Neuronal stem cell (in vitro differentiated cells): ENCODE data around the gene AUTS2.
A peak's percentile ranks its signal among the peaks of the same experiment; 100 is the strongest.

Experiments used
- DNase-seq: peaks from one replicate; pipeline ENCODE4 v3.0.0-alpha.2; 2013; ENCODE audit warnings: low spot score
- H2AFZ ChIP-seq: one replicate; pipeline ENCODE4 v1.6.1; 2013; ENCODE audit warnings: mild to moderate bottlenecking, low read length, inconsistent platforms
- H2AK5ac ChIP-seq: 2 replicates; pipeline ENCODE4 v1.6.1; 2013; ENCODE audit warnings: low read depth, mild to moderate bottlenecking, inconsistent platforms, low read length, moderate library complexity, mixed read lengths
- H2BK120ac ChIP-seq: 2 replicates; pipeline ENCODE4 v1.6.1; 2013; ENCODE audit warnings: low read depth, mild to moderate bottlenecking, inconsistent platforms, low read length, moderate library complexity, mixed read lengths
- H2BK12ac ChIP-seq: one replicate; pipeline ENCODE4 v1.6.1; 2013; ENCODE audit warnings: low read length, inconsistent platforms
- H2BK15ac ChIP-seq: 2 replicates; pipeline ENCODE4 v1.6.1; 2013; ENCODE audit warnings: mild to moderate bottlenecking, low read length, inconsistent platforms, mixed read lengths
- H2BK5ac ChIP-seq: one replicate; pipeline ENCODE4 v1.6.1; 2013; ENCODE audit warnings: inconsistent platforms, mild to moderate bottlenecking, low read length, moderate library complexity
- H3K14ac ChIP-seq: one replicate; pipeline ENCODE4 v1.6.1; 2013; ENCODE audit warnings: low read length, inconsistent platforms
- H3K18ac ChIP-seq: 2 replicates; pipeline ENCODE4 v1.6.1; 2013; ENCODE audit warnings: low read length, inconsistent platforms
- H3K23ac ChIP-seq: 2 replicates; pipeline ENCODE4 v1.6.1; 2013; ENCODE audit warnings: low read depth, mild to moderate bottlenecking, mixed read lengths, low read length, inconsistent platforms; ENCODE audit not compliant: poor library complexity
- H3K27ac ChIP-seq: replicated peaks from 3 replicates; pipeline ENCODE4 v1.5.1; 2013; ENCODE audit warnings: low read length, inconsistent platforms
- H3K27me3 ChIP-seq, 3 experiments: 2 replicates each; pipeline ENCODE4 v1.6.1; 2013; ENCODE audit warnings: low read length in 3 of 3, mild to moderate bottlenecking in 2 of 3, inconsistent platforms in 1 of 3, low read depth in 1 of 3, mixed read lengths in 1 of 3, moderate library complexity in 1 of 3; ENCODE audit not compliant: control insufficient read depth in 3 of 3, insufficient read depth in 3 of 3
- H3K36me3 ChIP-seq, 2 donors: replicated peaks in 1 of 2; 2 replicates each; pipeline ENCODE4 v1.6.1; 2013; ENCODE audit warnings: low read length in 2 of 2; ENCODE audit not compliant: control insufficient read depth in 2 of 2, insufficient read depth in 2 of 2
- H3K4ac ChIP-seq: 2 replicates; pipeline ENCODE4 v1.6.1; 2013; ENCODE audit warnings: inconsistent platforms, mild to moderate bottlenecking, low read length, moderate library complexity
- H3K4me1 ChIP-seq, 2 donors: 1 replicate in 1 of 2; 2 replicates in 1 of 2; pipeline ENCODE4 v1.6.1; 2013; ENCODE audit warnings: low read length in 2 of 2, low read depth in 1 of 2; ENCODE audit not compliant: control insufficient read depth in 2 of 2, insufficient read depth in 1 of 2
- H3K4me2 ChIP-seq: one replicate; pipeline ENCODE4 v1.6.1; 2013; ENCODE audit warnings: mild to moderate bottlenecking, low read length, inconsistent platforms; ENCODE audit not compliant: insufficient read depth, poor library complexity, severe bottlenecking
- H3K4me3 ChIP-seq, 2 donors: 2 replicates each; pipeline ENCODE4 v1.5.1; 2013; ENCODE audit warnings: low read length in 2 of 2, mild to moderate bottlenecking in 2 of 2, inconsistent platforms in 1 of 2, moderate library complexity in 1 of 2
- H3K79me1 ChIP-seq: one replicate; pipeline ENCODE4 v1.6.1; 2013; ENCODE audit warnings: low read depth, mild to moderate bottlenecking, inconsistent platforms, low read length, moderate library complexity
- H3K9ac ChIP-seq: one replicate; pipeline ENCODE4 v1.6.1; 2013; ENCODE audit warnings: mild to moderate bottlenecking, low read depth, low read length, inconsistent platforms; ENCODE audit not compliant: poor library complexity
- H3K9me3 ChIP-seq, 2 donors: replicated peaks in 1 of 2; 2 replicates each; pipeline versions ENCODE3 to v1.6.1; 2013; ENCODE audit warnings: low read length in 2 of 2, mild to moderate bottlenecking in 2 of 2, inconsistent platforms in 1 of 2, low read depth in 1 of 2, mixed read lengths in 1 of 2, moderate library complexity in 1 of 2; ENCODE audit not compliant: control insufficient read depth in 2 of 2, insufficient read depth in 1 of 2
- H4K8ac ChIP-seq: one replicate; pipeline ENCODE4 v1.6.1; 2013; ENCODE audit warnings: low read depth, mild to moderate bottlenecking, inconsistent platforms, low read length, moderate library complexity
- H4K91ac ChIP-seq: one replicate; pipeline ENCODE4 v1.6.1; 2013; ENCODE audit warnings: low read length, low read depth, mild to moderate bottlenecking, inconsistent platforms; ENCODE audit not compliant: poor library complexity
- WGBS, 2 donors: extraction: QIAGEN DNeasy Blood & Tissue Kit; methylation state at CpG; one replicate each; pipeline ENCODE4 v1.1.7; 2013; ENCODE audit warnings: missing lambda C conversion rate in 2 of 2, mixed read lengths in 1 of 2; ENCODE audit not compliant: insufficient read length in 2 of 2, insufficient replicate concordance in 1 of 2; ENCODE audit errors: extremely low coverage in 2 of 2; 5-methylcytosine and 5-hydroxymethylcytosine counted together

The AUTS2 gene

DNA sequence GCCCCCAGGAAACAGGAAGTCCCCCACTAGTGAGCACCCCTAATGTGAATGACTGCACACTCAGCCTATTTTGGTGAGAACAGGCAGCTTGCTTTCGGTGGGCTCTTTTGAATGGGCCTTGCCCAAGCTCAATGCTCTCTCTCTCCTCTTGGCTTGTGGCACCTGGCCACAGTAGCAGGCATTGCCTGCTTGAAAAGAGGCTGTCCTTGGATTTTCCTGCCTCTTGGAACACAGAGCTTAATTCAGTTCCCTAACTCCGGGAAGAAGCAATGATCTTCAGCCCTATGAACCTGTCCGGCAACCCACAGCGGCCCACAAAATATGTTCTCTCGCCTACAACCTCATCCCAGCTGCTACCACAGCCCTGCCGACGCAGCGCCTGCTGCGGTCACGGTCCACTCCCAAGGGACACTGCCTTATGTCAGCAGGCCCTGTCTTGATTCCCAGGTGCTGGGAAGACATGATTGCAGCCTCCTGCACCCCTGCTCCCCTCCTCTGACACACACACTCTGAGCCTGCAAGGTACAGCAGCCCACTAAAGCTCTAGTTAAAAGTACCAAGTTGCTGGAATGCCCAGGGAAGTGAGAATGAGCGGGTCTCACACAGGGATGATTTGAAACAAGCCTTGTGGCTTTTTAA, 818.2 kb downstream of the AUTS2 start:
- Histone ChIP-seq H3K23ac (no peak overlapping the region), H3K4me1 (peaks cover 9 to 24% of the 10 kb centered on the region in 2 donors), H3K27me3 (no peaks in the 10 kb centered on the region), H2AK5ac (no peak overlapping the region), H3K9me3 (no peaks in the 10 kb centered on the region), H3K4ac (no peak overlapping the region), H2AFZ (no peak overlapping the region), H3K4me3 (no peak overlapping the region), H3K18ac (peak overlapping the region; percentile 89), H4K8ac (no peak overlapping the region), H3K14ac (no peak overlapping the region), H3K27ac (no peak overlapping the region), H2BK12ac (no peak overlapping the region), H2BK15ac (no peak overlapping the region), H3K4me2 (no peak overlapping the region), H2BK5ac (no peak overlapping the region), H4K91ac (no peak overlapping the region), H3K79me1 (no peaks in the 10 kb centered on the region), H2BK120ac (peak overlapping the region; percentile 42), H3K9ac (no peak overlapping the region), H3K36me3 (no peaks in the 10 kb centered on the region)
- WGBS, 2 donors = no CpG with 5 or more reads among the region's 11 CpGs
- no peak for DNase-seq

DNA sequence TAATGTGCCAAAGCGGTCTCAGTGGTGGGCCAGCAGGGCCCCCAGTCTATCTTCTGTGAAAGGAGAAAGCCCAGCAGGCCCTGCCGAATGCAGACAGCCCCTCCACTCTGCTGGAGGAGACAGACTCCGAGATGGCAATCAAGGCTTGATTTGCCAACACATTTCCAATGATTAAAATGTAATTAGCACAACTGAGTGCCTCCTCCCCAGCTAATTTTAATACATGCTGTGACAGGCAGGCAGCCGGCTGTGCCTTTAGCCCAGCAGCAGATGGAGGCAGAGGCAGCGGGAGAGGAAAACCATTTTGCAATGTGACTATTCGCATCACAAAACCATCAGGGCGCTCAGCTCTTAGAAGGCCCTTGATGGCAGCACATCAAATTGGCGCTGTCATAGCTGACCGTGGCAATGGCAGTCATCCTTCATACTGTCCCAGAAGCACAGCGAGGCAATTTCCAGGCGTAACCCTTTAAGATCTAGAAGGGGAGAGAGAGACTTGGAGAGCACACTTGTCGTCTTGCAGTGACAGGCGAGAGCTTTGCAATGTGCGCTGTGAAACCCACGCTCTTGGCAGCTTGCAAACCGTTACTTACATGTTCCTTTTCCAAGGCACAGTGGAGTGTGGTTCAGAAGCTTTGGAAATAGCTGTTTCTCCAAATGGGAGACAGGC, 818.8 kb downstream of the AUTS2 start:
- no peak overlapping the region for H2BK5ac ChIP-seq

GRCh38 chr7:70419526-70420380, 821.5 kb downstream of the AUTS2 start:
- Histone ChIP-seq H3K14ac (no peak overlapping the region), H2BK12ac (no peak overlapping the region), H3K27me3 (no peaks in the 10 kb centered on the region), H3K4me2 (no peak overlapping the region), H3K36me3 (no peaks in the 10 kb centered on the region), H2BK120ac (no peak overlapping the region), H2AFZ (peak overlapping the region; percentile 12), H3K9ac (no peak overlapping the region), H3K79me1 (no peaks in the 10 kb centered on the region), H4K8ac (no peak overlapping the region), H3K27ac (no peak overlapping the region), H2BK15ac (no peak overlapping the region), H2AK5ac (no peak overlapping the region), H3K4ac (no peak overlapping the region), H3K4me3 (no peak overlapping the region), H3K18ac (no peak overlapping the region), H3K4me1 (peaks cover 9 to 29% of the 10 kb centered on the region in 2 donors), H3K23ac (no peak overlapping the region), H3K9me3 (no peaks in the 10 kb centered on the region), H2BK5ac (no peak overlapping the region), H4K91ac (no peak overlapping the region)
- no CpG with 5 or more reads among the region's 8 CpGs for WGBS, 2 donors
- no peak for DNase-seq

More for the DNA sequence above, 818.8 kb downstream of the AUTS2 start:
- Histone ChIP-seq H4K8ac (no peak overlapping the region), H3K14ac (no peak overlapping the region), H2BK15ac (no peak overlapping the region), H3K9me3 (no peaks in the 10 kb centered on the region), H3K27ac (no peak overlapping the region), H3K4me3 (no peak overlapping the region), H3K36me3 (no peaks in the 10 kb centered on the region), H3K4me1 (peaks cover 9 to 29% of the 10 kb centered on the region in 2 donors), H3K4ac (no peak overlapping the region), H3K18ac (no peak overlapping the region), H3K4me2 (no peak overlapping the region), H2AK5ac (no peak overlapping the region), H2BK120ac (no peak overlapping the region), H3K9ac (no peak overlapping the region), H2AFZ (no peak overlapping the region), H3K23ac (no peak overlapping the region), H2BK12ac (no peak overlapping the region), H3K27me3 (no peaks in the 10 kb centered on the region), H4K91ac (no peak overlapping the region), H3K79me1 (no peaks in the 10 kb centered on the region)
- WGBS, 2 donors = no CpG with 5 or more reads among the region's 16 CpGs
- DNase-seq = no peak

DNA sequence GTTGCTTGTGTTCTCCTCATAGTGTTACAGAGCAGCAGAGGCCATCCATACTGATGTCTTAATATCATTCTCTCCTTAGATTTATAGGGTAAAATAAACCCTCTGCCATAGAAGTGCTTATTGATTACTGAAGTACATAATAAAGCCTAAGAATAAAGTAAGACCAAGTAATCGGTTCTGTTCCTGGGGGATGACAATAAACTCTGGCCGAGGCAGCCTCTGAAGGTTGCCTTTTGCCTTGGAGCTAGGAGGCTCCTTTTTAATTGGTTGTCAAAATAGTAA, 822.0 kb downstream of the AUTS2 start:
- H2BK12ac ChIP-seq = no peak overlapping the region
- no peak overlapping the region for H3K27ac ChIP-seq
- H3K9me3 ChIP-seq = no peaks in the 10 kb centered on the region
- no CpG with 5 or more reads among the region's 2 CpGs for WGBS, 2 donors
- H3K27me3 ChIP-seq = no peaks in the 10 kb centered on the region
- no peak overlapping the region for H3K4ac ChIP-seq
- H4K8ac ChIP-seq = no peak overlapping the region
- H2AK5ac ChIP-seq = no peak overlapping the region
- H3K36me3 ChIP-seq = no peaks in the 10 kb centered on the region
- H2BK15ac ChIP-seq = no peak overlapping the region
- H3K79me1 ChIP-seq = no peaks in the 10 kb centered on the region
- DNase-seq = no peak
- H3K14ac ChIP-seq = no peak overlapping the region
- no peak overlapping the region for H3K4me2 ChIP-seq
- H3K23ac ChIP-seq = no peak overlapping the region
- H2BK5ac ChIP-seq = no peak overlapping the region
- H3K4me1 ChIP-seq = peaks cover 9 to 29% of the 10 kb centered on the region in 2 donors
- H2AFZ ChIP-seq = peak overlapping the region; percentile 12
- H3K9ac ChIP-seq = no peak overlapping the region
- H4K91ac ChIP-seq = no peak overlapping the region
- no peak overlapping the region for H3K4me3 ChIP-seq
- no peak overlapping the region for H3K18ac ChIP-seq
- no peak overlapping the region for H2BK120ac ChIP-seq
